Measurements from ENCODE around the gene JAGN1.
"Not testable (repeated sequence)": the region's sequence is repeated elsewhere in the genome, so short reads cannot be mapped to it uniquely, and the experiment has no call there.

Gene JAGN1

GRCh38 chr3:9899289-9899791, 8.9 kb downstream of the JAGN1 start:
- no peak for DNase-seq

DNA sequence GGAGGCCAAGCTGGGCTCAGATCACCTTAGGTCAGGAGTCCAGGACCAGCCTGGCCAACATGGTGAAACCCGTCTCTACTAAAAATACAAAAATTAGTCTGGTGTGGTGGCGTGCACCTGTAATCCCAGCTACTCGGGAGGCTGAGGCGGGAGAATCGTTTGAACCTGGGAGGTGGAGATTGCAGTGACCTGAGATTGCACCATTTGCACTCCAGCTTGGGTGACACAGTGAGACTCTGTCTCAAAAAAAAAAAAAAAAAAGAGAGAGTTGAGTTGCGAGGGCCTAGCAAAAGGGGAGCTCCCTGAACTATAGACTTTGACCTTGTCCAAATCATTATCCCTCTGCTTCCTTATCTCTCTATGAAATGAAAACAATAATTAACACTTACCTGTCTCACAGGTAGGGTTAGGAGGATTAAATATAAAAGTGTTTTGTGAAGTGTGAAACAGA, 10.6 kb downstream of the JAGN1 start:
- not testable (repeated sequence) for DNase-seq

GRCh38 chr3:9901967-9902366, 11.6 kb downstream of the JAGN1 start:
- no peak for DNase-seq

GRCh38 chr3:9902372-9903237, 12.2 kb downstream of the JAGN1 start, which contains the start of gene IL17RE:
TSS of gene IL17RE (plus strand) at chr3:9902848. CDS start at chr3:9902933, 85 bp downstream.
- no peak for DNase-seq

- DNase-seq = no peak
These were observed 12.8 kb downstream of the JAGN1 start for GRCh38 chr3:9903238-9903624.

GRCh38 chr3:9903904-9904303, 13.5 kb downstream of the JAGN1 start:
- peak; percentile 32 for DNase-seq

DNA sequence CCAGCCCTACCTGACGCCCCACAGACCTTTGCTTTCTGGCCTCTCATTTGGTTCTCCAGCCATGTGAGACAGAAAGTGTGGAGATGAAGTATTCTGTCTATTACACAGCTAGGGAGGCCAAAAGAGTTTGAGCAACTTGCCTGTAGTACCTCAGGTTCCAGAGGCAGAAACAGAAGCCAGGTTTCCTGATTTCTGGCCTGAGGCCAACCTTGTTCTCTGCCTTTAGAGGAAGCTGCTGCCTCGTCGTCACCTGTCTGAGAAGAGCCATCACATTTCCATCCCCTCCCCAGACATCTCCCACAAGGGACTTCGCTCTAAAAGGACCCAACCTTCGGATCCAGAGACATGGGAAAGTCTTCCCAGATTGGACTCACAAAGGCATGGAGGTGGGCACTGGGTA, 16.1 kb downstream of the JAGN1 start:
- DNase-seq = peak; percentile 48

DNA sequence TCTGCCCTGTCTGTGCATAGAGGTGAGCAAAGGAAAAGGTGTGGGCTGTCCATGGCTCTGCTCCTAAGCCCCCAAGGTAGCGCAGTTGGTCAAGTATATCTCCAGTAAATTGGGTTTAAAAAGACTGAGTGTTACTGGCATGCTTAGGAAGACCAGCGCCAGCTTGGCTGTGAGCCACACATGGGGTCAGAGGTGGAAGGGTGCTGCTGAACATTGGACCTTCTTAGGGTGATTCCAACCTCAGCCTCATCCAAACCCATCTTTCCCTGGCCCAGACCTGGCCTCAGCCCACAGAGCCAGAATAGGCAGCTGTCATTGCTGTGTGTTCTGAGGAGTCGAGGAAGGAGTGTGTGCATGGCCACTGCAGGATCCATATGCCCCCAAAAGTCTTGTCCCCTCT, 17.9 kb downstream of the JAGN1 start:
- no peak for DNase-seq

- DNase-seq = no peak
These were observed 19.0 kb downstream of the JAGN1 start for GRCh38 chr3:9909221-9910013.

- DNase-seq = no peak
These were observed 21.5 kb downstream of the JAGN1 start for GRCh38 chr3:9911863-9912262.

DNA sequence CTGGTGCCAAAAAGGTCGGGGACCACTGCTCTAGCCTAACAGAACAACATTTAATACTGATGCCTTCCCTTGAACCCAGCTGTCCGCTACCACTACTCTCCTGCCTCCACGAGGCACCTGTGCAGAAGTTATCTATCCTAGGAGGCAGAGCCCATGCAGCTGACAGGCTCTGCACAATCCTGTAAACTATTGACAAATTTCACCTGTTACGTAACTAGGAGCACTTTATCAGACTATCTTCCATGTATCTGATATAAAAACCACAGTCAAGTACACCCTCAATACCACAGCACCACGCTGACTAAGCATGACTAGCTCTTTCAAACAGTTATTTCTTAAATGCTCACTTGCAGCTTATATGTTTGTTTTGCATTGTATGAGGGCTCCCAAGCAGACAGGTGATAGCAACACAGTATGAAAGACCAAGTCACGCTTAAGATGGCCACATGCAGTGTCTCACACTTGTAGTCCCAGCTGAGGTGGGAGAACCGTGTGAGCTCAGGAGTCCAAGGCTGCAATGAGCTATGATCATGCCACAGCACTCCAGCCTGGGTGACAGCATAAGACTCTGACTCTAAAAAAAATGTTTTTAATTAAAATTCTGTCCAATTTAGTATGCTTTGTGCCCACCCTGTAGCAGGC, 22.0 kb downstream of the JAGN1 start:
- DNase-seq = no peak

DNA sequence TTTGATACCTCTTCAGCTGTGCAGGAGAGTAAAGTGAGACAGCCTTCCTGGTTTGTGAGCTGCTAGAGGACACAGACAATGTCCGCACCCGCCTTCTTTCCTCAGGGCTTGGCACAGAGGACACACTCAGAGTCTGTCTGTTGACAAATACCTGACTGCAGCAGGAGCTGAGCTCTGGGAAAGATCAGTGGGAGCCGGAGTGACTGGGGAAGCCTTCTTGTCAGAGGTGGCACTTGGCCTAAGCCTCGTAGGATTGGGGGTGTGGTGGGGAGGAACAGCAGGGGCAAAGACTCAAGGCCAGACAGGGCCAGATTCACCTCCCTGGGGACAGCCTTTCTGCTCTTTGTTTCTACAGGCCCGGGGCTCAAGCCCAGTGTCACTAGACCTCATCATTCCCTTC, 23.2 kb downstream of the JAGN1 start:
- DNase-seq = peak; percentile 69

- no peak for DNase-seq
These were observed 23.6 kb downstream of the JAGN1 start for GRCh38 chr3:9914011-9914410.

- no peak for DNase-seq
These were observed 24.3 kb downstream of the JAGN1 start for GRCh38 chr3:9914559-9915253.

DNA sequence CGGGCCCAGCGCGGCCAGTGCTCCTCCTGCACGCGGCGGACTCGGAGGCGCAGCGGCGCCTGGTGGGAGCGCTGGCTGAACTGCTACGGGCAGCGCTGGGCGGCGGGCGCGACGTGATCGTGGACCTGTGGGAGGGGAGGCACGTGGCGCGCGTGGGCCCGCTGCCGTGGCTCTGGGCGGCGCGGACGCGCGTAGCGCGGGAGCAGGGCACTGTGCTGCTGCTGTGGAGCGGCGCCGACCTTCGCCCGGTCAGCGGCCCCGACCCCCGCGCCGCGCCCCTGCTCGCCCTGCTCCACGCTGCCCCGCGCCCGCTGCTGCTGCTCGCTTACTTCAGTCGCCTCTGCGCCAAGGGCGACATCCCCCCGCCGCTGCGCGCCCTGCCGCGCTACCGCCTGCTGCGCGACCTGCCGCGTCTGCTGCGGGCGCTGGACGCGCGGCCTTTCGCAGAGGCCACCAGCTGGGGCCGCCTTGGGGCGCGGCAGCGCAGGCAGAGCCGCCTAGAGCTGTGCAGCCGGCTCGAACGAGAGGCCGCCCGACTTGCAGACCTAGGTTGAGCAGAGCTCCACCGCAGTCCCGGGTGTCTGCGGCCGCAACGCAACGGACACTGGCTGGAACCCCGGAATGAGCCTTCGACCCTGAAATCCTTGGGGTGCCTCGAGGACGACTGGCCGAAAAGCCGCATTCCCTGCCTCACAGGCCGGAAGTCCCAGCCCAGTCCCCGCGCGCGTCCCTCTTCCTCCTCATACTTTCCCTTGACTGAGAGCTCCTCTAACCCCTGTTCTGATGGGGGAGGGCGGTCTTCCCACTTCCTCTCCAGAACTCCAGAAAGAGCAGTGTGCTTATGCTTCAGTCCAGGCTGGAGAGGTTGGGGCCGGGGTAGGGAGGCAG, 25.1 kb downstream of the JAGN1 start:
- DNase-seq = peak; percentile 83

DNA sequence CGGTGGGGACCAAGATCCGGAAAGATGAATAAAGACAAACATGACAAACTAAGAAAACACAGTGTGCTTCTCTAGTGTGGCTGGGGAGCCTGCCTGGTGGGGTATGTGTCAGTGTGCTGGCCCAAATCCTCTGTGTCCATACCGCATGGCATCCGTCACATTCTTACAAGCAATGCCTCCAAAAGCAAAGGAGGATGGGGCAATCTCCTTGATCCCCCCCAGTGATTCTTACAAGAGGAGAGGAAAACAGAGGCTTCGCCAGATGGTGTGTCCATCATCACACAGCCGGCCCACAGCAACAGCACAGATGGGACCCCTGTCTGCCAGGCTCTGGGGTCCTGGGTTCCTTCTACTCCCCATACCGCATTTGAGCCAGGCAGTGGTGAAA, 25.9 kb downstream of the JAGN1 start:
- DNase-seq = no peak

- DNase-seq = peak; percentile 90
These were observed 26.6 kb downstream of the JAGN1 start, which contains the start of gene IL17RC for GRCh38 chr3:9916734-9917680. TSS of gene IL17RC (plus strand) at chr3:9917098. CDS start at chr3:9917316, 218 bp downstream.

DNA sequence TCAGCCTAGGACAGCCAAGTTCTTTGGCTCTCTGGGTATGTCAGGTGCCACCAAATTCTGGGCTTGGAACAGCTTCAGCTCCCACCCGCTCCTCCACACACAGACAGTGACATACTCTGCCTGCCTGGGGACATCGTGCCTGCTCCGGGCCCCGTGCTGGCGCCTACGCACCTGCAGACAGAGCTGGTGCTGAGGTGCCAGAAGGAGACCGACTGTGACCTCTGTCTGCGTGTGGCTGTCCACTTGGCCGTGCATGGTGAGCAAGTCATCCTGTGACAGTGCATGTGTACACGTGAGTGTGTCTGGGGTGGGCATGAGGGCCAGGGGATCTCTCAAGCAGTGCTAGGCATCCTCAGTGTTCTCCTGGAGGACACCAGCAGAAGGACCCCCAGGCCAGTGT, 27.4 kb downstream of the JAGN1 start:
- DNase-seq = no peak

GRCh38 chr3:9918261-9919038, 28.0 kb downstream of the JAGN1 start:
- no peak for DNase-seq

Measured in NCI-H2029 treated with DMSO at 0.1 percent for 48 hours (cell line).